HG02798 (cell line): ENCODE results near the gene SH2B3.
A peak's percentile ranks its signal among the peaks of the same experiment; 100 is the strongest.
"Not testable (repeated sequence)": the region's sequence is repeated elsewhere in the genome, so short reads cannot be mapped to it uniquely, and the experiment has no call there.

Experiments
- ATAC-seq: cut with Tn5 transposase; IDR thresholded peaks from one replicate; pipeline ENCODE4 v1.9.1; 2021; ENCODE audit warnings: mild to moderate bottlenecking; ENCODE audit not compliant: unreplicated experiment, poor library complexity

SH2B3 gene

DNA sequence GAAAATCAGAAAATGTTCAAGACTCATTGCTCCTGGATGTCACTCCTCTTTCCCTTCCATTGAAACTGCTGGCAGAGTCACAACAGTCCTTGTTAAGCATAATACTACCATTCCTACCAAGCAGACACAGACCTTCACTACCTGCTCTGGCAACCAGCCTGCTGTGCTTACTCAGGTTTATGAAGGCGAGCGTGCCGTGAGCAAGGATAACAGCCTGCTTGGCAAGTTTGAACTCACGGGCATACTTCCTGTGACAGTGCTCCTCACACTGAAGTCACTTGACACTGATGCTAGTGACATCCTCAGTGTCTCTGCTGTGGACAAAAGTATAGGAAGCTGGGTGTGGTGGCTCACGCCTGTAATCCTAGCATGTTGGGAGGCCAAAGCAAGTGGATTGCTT is 21.1 kb upstream of the SH2B3 start:
- ATAC-seq, result no peak

- no peak for ATAC-seq
These were observed 18.8 kb upstream of the SH2B3 start for GRCh38 chr12:111386885-111387284.

DNA sequence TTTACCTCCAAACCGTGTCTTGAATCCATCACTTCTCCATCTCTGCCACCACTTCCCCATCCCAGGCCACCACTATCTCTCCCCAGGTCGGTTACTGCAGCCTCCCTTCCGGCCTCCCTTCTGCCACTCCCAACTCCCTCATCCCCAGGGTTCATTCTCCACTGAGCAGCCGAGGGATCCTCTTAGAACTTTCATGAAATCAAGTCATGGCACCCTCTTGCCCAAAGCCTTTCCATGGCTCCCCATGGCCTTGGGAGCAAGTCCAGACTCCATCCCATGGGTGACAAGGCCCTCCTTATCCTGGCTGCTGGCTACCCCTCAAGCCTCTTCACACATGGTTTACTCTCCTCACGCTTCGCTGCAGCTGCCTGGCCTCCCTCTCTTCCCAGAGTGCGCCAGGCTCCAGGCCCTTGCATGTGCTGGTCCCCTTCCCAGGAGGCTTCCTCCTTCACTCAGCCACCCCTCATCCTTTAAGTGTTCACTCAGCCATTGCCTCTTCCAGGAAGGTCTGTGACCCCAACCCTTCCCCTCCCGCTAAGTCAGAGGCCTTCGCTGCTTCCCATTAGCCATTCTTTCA is 17.9 kb upstream of the SH2B3 start:
- no peak for ATAC-seq

- ATAC-seq, result no peak
These were observed 16.1 kb upstream of the SH2B3 start for GRCh38 chr12:111389635-111390034.

DNA sequence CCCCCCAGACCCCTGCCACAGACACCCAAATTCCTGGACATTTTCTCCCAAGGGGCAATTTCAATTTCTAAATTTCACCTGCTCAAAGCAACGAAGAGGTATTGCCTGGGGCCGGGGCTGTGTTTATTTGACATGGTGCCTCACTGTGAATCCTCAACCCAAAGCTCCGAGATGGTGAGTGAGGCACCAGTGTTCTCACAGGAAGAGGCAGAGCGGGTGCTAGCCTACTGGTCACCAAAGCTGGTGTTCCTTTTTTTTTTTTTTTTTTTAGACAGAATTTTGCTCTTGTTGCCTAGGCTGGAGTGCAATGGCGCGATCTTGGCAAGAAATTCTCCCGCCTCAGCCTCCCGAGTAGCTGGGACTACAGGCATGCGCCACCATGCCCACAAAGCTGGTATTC is 14.8 kb upstream of the SH2B3 start:
- ATAC-seq, result no peak

GRCh38 chr12:111393700-111394300 is 11.9 kb upstream of the SH2B3 start:
- ATAC-seq, result no peak

- no peak for ATAC-seq
These were observed 11.2 kb upstream of the SH2B3 start for GRCh38 chr12:111394480-111394879.

DNA sequence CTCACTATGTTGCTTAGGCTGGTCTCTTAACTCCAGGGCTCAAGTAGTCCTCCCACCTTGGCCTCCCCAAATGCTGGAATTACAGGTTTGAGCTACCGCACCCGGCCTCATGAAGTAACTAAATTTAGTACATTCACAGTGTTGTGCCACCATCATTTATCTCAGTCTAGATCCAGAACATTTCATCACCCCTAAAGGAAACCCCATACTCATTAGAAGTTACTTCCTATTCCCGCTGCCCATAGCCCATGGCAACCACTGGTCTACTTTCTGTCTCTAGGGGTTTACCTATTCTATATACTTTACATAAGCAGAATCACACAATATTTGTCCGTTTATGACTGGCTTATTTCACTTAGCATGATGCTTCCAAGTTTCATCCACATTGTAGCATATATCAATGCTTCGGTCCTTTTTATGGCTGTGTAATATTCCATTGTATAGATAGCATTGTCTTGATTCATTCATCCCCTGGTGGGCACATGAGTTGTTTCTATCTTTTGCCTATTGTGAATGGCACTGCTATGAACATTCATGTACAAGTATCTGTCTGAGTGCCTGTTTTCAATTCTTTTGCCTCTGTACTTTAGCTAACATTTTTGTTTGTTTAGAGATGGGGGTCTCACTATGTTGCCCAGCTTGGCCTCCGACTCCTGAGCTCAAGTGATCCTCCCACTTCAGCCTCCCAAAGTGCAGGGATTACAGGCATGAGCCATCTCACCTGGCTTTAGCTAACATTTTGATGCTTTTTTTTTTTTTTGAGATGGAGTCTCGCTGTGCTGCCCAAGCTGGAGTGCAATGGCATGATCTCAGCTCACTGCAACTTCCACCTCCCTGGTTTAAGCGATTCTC is 10.2 kb upstream of the SH2B3 start:
- no peak for ATAC-seq

- ATAC-seq, result not testable (repeated sequence)
These were observed 9.5 kb upstream of the SH2B3 start for GRCh38 chr12:111396271-111396670.

DNA sequence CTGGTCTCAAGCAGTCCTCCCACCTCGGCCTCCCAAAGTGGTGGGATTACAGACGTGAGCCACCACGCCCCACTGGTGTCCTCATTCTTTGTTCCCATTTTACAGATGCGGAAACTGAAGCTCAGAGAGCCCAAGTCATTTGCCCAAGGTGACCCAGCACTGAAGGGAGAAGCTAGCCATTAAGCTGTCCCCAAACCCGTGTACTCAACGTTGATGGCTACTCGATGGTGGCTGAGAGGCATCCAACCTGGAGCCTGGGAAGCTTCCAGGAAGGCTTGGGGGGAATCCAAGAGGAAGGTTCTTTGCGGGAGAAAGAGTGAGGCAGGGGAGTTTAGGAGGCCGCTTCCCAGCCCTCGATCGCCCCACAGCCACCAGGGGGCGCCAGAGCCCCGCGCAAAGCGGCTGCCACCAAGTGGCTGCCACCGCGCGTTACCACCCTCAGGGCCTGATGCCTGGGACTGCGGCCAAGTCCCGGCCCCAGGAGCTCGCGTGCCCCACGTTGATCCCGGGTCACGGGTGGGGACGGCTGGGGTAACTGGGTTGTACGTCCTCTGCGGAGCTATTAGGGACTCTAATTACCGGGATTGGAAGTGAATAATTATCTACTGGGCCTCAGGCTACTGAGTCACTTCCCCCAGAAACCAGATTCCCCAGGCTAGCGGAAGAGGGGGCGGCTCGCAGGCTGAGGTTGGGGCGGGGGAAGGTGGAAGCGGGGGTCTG is 8.8 kb upstream of the SH2B3 start:
- ATAC-seq, result peak; percentile 71

DNA sequence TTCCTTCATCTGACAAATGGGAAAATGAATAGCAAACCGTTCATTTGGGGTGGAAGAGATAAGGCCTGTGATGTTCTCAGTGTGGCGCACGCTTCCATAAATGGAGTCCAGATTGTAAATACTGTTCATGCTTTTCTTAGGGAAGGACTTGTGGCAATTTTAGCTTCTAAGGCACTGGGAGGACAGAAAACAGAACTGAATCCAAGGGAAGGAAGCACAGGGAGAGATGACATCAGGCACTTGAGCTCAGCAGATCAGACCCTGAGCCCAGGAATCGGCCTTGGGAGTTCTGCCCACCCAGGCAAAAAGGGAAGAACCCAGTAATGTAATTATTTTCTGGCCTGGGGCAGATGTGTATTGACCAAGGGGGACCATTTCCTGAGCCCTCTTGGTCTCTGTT is 7.2 kb upstream of the SH2B3 start:
- ATAC-seq, result no peak

- not testable (repeated sequence) for ATAC-seq
These were observed 5.8 kb upstream of the SH2B3 start for GRCh38 chr12:111399741-111400404.

GRCh38 chr12:111401167-111401605 is 4.5 kb upstream of the SH2B3 start:
- ATAC-seq, result no peak

- ATAC-seq, result not testable (repeated sequence)
These were observed 3.3 kb upstream of the SH2B3 start for GRCh38 chr12:111402490-111402824.

GRCh38 chr12:111404362-111405148 is 1.2 kb upstream of the SH2B3 start:
- no peak for ATAC-seq

- peak; percentile 74 for ATAC-seq
These were observed 419 bp upstream of the SH2B3 start for GRCh38 chr12:111405149-111405858.

DNA sequence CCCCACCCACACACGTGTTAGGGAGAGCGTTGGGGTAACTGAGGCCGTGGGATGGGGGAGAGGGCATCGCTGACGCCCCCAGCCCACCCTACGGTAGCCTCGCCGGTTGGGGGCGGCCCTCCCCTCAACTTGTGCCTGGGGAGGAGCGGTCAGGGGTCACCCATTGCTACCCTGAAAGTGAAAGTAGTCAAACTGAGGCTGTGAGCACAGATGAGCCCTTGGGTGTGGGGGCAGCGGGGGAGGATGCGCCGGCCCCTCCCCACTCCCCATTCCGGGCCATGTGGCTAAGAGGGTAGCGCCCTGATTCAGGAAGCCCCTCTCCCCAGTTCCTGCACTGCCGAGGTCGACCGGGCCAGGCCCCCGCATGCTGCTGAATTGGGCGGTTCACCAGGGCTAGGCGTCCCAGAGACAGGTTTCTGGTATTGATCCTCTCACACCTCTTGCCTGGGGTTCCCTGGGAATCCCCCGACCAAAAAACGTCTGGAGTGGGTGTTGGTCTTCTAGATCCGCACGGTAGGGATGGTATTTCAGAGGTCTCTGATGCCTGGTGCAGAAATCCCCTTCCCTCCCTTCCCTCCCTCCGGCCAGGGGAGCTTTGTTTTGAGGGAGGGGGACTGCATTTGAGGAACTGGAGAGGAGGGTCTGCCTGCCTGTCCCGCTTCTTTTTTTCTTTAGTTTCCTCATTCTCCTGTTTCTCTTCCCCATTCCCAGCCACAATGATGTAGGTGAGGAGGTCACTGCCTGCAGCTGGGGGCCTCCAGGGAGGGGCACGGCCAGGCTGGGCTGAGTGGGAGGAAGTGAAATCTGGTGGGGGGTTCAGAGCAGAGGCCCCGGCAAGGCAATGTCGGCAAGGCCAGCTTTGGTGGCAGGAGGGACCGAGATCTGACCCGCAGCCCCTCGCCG is 1.0 kb downstream of the SH2B3 start:
- no peak for ATAC-seq
